Hepatocyte (in vitro differentiated cells): ENCODE measurements around the gene FITM1.

Experiments used
- EZH2 ChIP-seq: fragments of 200-600 bp; sonication (generic); IDR thresholded peaks from 2 replicates; pipeline ENCODE4 v1.6.1; 2016; ENCODE audit warnings: antibody characterized with exemption, mild to moderate bottlenecking, borderline replicate concordance
- EZH2phosphoT487 ChIP-seq: fragments of 200-600 bp; sonication (generic); IDR thresholded peaks from one replicate; pipeline ENCODE4 v1.6.1; 2018; ENCODE audit warnings: antibody characterized with exemption, mild to moderate bottlenecking, low read depth, moderate library complexity; ENCODE audit not compliant: unreplicated experiment, severe bottlenecking
- TF ChIP-seq, protein P1 (sequence below): fragments of 200-600 bp; sonication (generic); IDR thresholded peaks from 2 replicates; pipeline ENCODE4 v1.5.1; 2016; ENCODE audit warnings: antibody characterized with exemption, mild to moderate bottlenecking; ENCODE audit not compliant: poor library complexity

- TF ChIP-seq, protein P1, sequence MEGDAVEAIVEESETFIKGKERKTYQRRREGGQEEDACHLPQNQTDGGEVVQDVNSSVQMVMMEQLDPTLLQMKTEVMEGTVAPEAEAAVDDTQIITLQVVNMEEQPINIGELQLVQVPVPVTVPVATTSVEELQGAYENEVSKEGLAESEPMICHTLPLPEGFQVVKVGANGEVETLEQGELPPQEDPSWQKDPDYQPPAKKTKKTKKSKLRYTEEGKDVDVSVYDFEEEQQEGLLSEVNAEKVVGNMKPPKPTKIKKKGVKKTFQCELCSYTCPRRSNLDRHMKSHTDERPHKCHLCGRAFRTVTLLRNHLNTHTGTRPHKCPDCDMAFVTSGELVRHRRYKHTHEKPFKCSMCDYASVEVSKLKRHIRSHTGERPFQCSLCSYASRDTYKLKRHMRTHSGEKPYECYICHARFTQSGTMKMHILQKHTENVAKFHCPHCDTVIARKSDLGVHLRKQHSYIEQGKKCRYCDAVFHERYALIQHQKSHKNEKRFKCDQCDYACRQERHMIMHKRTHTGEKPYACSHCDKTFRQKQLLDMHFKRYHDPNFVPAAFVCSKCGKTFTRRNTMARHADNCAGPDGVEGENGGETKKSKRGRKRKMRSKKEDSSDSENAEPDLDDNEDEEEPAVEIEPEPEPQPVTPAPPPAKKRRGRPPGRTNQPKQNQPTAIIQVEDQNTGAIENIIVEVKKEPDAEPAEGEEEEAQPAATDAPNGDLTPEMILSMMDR = no peak
- no peak for TF ChIP-seq EZH2
- TF ChIP-seq EZH2phosphoT487 = no peak
Measured at GRCh38 chr14:24126939-24127338, 3.5 kb upstream of the FITM1 start.
